LNCAP (cell line): ENCODE data around the gene CLIC3.

ENCODE experiments used
- TF ChIP-seq, protein P1 (sequence below): fragments of 450-650 bp; IDR thresholded peaks from 2 replicates; pipeline ENCODE4 v1.5.1; 2017; ENCODE audit warnings: mild to moderate bottlenecking

The CLIC3 gene

DNA sequence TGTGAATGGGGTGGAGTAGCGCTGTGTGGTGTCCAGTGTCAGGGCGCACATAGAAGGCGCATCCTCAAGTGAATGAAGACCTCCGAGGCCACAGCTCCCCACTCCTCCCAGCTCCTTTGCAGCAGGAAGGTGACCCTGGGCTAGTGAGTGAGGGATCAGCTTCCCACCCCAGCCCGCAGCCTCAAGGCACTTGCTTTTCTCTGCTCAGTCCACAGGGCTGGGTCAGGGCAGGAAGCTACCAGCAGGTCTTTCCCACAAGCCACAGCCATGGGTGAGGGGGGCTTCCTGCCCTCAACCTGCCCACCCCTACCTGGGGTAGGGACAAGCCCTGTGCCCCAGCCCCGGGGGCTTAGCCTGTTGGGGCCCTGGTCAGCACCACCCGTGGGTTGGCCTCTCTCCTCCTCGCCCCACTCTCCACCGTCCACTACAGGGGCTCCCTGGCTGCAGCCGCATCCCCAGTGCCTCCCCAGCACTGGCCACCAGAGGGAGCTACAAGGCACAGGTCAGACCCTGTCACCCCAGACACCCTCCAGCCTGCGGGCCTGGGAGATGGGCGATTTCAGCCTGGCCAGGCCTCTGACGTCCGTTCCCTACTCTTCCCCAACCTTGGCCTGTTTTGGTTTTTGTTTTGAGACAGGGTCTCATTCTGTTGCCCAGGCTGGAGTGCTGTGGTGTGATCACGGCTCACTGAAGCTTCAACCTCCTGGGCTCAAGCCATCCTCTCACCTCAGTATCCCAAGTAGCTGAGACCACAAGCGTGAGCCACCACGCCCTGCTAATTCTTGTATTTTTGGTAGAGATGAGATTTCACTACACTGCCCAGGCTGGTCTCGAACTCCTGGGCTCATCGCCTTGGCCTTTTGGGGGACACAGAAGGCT is 32.9 kb upstream of the CLIC3 start:
- TF ChIP-seq, protein P1, sequence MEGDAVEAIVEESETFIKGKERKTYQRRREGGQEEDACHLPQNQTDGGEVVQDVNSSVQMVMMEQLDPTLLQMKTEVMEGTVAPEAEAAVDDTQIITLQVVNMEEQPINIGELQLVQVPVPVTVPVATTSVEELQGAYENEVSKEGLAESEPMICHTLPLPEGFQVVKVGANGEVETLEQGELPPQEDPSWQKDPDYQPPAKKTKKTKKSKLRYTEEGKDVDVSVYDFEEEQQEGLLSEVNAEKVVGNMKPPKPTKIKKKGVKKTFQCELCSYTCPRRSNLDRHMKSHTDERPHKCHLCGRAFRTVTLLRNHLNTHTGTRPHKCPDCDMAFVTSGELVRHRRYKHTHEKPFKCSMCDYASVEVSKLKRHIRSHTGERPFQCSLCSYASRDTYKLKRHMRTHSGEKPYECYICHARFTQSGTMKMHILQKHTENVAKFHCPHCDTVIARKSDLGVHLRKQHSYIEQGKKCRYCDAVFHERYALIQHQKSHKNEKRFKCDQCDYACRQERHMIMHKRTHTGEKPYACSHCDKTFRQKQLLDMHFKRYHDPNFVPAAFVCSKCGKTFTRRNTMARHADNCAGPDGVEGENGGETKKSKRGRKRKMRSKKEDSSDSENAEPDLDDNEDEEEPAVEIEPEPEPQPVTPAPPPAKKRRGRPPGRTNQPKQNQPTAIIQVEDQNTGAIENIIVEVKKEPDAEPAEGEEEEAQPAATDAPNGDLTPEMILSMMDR: peak; percentile 98

DNA sequence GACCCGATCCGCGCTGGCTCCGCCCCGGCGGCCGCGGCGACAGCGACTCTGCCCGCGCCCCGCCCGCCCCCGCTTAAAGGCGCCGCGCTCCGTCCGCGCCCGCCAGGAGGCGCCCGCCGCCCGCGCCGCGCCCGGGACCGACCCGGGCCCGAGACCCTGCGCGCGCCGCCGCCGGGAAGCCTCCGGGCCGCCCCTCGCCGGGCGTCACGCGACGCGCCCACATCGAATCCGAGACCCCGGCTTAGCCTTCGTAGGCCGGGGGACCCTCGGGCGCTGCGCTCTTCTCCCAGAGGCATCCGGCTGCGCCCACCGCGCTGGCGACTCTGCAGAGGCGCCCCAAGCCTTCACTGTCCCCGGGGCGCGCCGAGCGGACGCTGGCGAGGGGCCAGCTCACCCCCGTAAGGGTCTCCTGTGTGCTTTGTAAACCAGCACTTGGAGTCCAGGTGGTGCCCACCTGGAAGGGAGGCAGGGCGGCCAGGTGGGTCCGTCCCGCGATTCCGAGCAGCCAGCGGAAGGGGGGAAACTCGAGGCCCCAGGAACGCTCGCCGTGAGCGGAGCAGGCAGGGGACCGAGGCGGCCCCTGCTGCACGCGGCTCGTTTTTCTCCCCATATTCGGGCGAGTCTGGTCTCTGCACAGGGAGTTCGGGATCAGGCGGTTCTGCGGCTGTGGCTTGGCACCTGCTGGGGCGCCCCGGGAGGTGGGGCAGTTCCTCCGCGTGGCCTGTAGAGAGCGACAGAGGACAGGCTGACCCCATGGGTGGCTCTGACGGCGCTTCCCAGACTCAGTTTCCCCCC is 32.1 kb upstream of the CLIC3 start:
- TF ChIP-seq, protein P1: peak; percentile 33

DNA sequence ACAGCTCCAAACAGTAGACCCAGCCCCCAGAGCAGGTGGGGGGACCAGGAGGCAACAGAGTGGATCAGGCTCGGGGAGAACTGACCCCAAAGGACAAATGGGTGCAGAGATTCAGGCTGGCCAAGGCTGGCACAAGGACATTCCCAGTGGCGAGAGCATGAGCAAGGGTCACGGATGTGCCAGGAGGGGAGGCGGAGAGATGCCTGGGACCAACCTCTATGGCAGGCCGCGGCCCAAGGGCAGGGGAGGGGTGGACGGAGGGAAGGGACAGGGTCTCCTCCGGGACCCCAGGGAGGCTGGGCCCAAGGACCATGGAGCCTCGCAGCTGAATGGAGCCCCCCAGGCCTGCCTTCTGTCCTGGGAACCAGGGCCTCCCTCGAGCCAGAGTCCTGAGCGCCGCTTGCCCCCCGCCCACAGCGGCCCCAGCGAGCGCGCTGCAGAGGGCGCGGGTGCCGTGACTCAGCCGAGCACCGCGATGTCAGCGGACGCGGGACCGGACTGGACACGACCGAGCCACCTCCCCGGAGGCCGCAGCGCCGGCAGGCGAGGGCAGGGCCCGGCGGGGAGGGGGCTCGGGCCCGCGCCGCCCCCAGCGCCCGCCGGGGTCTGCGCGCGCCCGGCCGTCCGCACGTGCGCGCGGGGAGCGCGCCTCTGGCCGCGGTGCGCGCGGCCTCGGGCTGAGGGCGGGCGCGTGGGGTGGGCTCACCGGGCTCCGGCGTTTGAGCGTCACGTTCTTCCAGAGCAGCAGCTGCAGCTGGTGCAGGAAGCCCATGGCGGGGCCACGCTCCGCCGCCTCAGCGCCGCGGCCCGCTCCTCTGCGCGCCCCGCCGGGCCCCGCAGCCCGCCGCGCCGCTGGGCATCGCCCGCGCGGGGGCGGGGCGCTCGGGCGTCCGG is 31.2 kb upstream of the CLIC3 start, which contains the start of gene ABCA2:
Gene ABCA2 (minus strand): TSS at position 869 of the 894 bp plus-strand sequence. CDS start 97 bp downstream, at position 772.
- TF ChIP-seq, protein P1: no peak

DNA sequence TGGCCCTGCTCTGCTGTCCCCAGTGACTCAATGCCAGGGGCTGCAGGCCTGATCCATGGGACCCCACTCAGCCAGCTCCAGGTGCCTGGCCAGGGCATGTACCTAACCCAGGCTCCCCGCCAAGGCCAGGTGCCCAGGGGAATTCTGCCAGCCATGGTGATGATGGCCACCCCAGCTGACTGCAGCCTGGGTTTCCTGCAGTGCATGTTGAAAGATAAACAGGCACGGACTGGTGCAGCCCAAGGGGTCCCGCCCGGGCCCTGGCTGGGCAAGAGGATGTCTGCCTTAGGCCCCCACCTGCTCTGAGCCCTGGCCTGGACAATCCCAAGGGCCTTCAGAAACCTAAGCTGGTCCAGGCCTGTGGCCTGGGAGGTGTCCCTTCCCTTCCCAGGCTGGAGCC is 30.5 kb upstream of the CLIC3 start:
- TF ChIP-seq, protein P1: no peak

DNA sequence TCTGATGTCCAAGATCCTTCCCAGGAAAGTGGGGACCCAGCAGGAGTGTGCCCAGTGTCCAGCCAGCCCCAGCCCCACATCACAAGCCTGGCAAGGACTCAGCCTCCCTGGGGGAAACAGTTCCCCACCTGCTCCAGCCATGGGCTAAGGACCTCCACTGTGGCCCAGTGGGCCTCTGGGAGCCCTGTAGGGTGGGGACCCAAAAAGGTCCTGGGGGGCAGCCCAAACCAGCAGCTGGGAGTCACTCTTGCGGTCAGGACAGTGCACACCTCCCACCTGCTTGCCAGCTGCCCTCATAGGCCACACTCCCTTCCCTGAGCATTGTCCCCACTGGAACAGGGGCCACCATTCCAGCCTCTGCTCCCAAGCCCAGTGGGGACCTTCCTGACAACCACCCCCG is 30.0 kb upstream of the CLIC3 start:
- TF ChIP-seq, protein P1: no peak

DNA sequence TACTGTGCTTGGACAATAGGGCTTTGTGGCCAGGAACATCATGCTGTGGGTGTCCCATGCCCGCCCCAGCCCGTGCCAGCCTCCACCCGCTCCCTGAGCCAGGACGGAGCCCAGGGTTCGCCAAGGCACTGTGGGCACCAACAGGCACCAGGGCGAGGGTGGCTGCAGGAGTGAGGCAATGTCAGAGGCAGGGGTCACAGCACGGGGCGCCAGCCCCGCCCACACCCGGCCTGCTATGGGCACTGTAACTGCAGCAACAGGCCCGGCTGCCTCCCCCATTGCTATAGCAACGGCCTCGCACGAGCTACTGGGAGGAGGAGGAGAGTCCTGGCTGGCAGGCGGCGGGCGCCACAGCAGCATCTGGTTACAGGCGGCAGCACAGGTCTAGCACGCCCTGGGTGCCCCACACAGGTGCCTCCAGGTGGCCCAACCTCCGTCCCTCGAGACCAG is 29.2 kb upstream of the CLIC3 start:
- TF ChIP-seq, protein P1: 0 out of 2 replicates have a peak, but pooled peaks have one; percentile 16

DNA sequence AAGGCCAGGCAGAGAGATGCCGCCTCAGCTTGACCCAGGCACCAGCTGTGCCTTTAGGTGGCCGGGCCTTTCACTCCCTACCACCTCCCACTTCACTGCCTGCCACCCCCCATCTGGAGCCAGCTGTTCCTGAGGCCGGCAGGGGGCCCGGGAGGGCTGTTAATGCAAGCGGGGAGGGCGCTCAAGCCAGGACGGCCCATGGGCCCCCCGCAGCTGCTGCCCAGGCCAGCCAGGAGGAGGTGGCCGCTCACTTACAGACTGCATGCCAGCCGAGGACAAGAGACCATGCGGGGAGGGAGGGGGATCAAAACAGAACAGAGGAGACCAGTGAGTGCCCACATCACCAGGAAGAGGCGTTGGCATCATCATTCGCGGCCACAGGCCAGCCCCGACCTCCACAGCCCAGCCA is 27.2 kb upstream of the CLIC3 start:
- TF ChIP-seq, protein P1: no peak
